SK-N-SH (cell line): ENCODE measurements around the gene MRPL36. TPM values are rescaled to one million over a fixed set of nuclear protein-coding genes. Genes with fewer than 3 reads are reported as not detected.

ENCODE experiments used
- CTCF ChIA-PET: fragments of 300-600, 350-600 bp; formaldehyde crosslinking; extraction: SDS; loops from one replicate; lab custom pipeline; 2021; lab: Yijun Ruan, JAX
- POLR2A ChIA-PET: fragments of 350-600 bp; sonication (Branson Sonifier 250); formaldehyde crosslinking; extraction: SDS; loops from one replicate; lab custom pipeline; 2020; ENCODE audit warnings: antibody characterized with exemption, inconsistent platforms; lab: Yijun Ruan, JAX
- DNase-seq: peaks from one replicate; pipeline ENCODE4 v3.0.0; 2012
- H2AFZ ChIP-seq: fragments of 200-600 bp; sonication (generic); 2 replicates; pipeline ENCODE4 v1.8.1; 2016; ENCODE audit warnings: antibody characterized with exemption, mild to moderate bottlenecking, low read depth
- H3F3A ChIP-seq: fragments of 200-600 bp; sonication (generic); replicated peaks from 2 replicates; pipeline ENCODE3; 2016; ENCODE audit warnings: antibody characterized with exemption, mild to moderate bottlenecking; ENCODE audit not compliant: insufficient read depth
- H3K27ac ChIP-seq, 2 experiments: fragments of 200-500 bp in 1 of 2; fragments of 200-600 bp in 1 of 2; sonication (Bioruptor generic) in 1 of 2; sonication (generic), shearing (Covaris generic) in 1 of 2; 2 replicates each; pipeline versions ENCODE4 v1.5.1 to v1.6.1; 2014 to 2016; ENCODE audit warnings: low read depth in 2 of 2, inconsistent platforms in 1 of 2, low read length in 1 of 2, mild to moderate bottlenecking in 1 of 2, mixed read lengths in 1 of 2
- H3K27me3 ChIP-seq: fragments of 200-600 bp; sonication (generic), shearing (Covaris generic); 2 replicates; pipeline ENCODE4 v1.6.1; 2016; ENCODE audit warnings: mixed run types; ENCODE audit not compliant: insufficient read depth
- H3K36me3 ChIP-seq, 2 experiments: fragments of 200-500 bp in 1 of 2; fragments of 200-600 bp in 1 of 2; sonication (Bioruptor generic) in 1 of 2; sonication (generic) in 1 of 2; replicated peaks in 1 of 2; 2 replicates each; pipeline versions ENCODE3 to v1.5.1; 2014 to 2016; ENCODE audit warnings: low read length in 1 of 2, mild to moderate bottlenecking in 1 of 2; ENCODE audit not compliant: insufficient read depth in 2 of 2, control insufficient read depth in 1 of 2
- H3K4me1 ChIP-seq, 2 experiments: fragments of 200-500 bp in 1 of 2; fragments of 200-600 bp in 1 of 2; sonication (Bioruptor generic) in 1 of 2; sonication (generic), shearing (Covaris generic) in 1 of 2; 2 replicates each; pipeline versions ENCODE4 v1.5.1 to v1.6.1; 2014 to 2016; ENCODE audit warnings: low read depth in 1 of 2, low read length in 1 of 2, mixed run types in 1 of 2; ENCODE audit not compliant: insufficient read depth in 2 of 2, control insufficient read depth in 1 of 2
- H3K4me2 ChIP-seq: fragments of 200-600 bp; sonication (generic), shearing (Covaris generic); 2 replicates; pipeline ENCODE4 v1.6.1; 2017; ENCODE audit warnings: mixed run types
- H3K4me3 ChIP-seq, 2 experiments: fragments of 200-500 bp in 1 of 2; fragments of 200-600 bp in 1 of 2; sonication (Bioruptor generic) in 1 of 2; sonication (generic), shearing (Covaris generic) in 1 of 2; 2 replicates each; pipeline versions ENCODE4 v1.5.1 to v1.8.1; 2014 to 2016; ENCODE audit warnings: low read depth in 2 of 2, inconsistent platforms in 1 of 2, low read length in 1 of 2, mild to moderate bottlenecking in 1 of 2, mixed read lengths in 1 of 2, moderate library complexity in 1 of 2
- H3K79me2 ChIP-seq: fragments of 200-600 bp; sonication (generic); 2 replicates; pipeline ENCODE4 v1.8.1; 2017; ENCODE audit warnings: mild to moderate bottlenecking; ENCODE audit not compliant: insufficient read depth
- H3K9ac ChIP-seq: fragments of 200-600 bp; sonication (generic); 2 replicates; pipeline ENCODE4 v1.6.1; 2017; ENCODE audit warnings: mixed run types
- H3K9me2 ChIP-seq: fragments of 200-600 bp; sonication (generic); 2 replicates; pipeline ENCODE4 v1.6.1; 2017; ENCODE audit warnings: mixed run types
- H3K9me3 ChIP-seq: fragments of 200-600 bp; sonication (generic); 2 replicates; pipeline ENCODE4 v1.6.1; 2017; ENCODE audit warnings: mixed run types, mild to moderate bottlenecking, moderate library complexity
- H4K20me1 ChIP-seq: fragments of 200-600 bp; sonication (generic); 2 replicates; pipeline ENCODE4 v1.6.1; 2017; ENCODE audit warnings: mild to moderate bottlenecking, mixed run types; ENCODE audit not compliant: insufficient read depth
- CHD2 ChIP-seq: fragments of 150-350 bp; IDR thresholded peaks from 2 replicates; pipeline ENCODE4 v1.6.1; 2018; ENCODE audit warnings: low read length; ENCODE audit not compliant: partially characterized antibody
- CTCF ChIP-seq: fragments of 200-600 bp; sonication (generic); IDR thresholded peaks from 2 replicates; pipeline ENCODE4 v1.6.1; 2017; ENCODE audit warnings: antibody characterized with exemption, mild to moderate bottlenecking, moderate library complexity
- ELF1 ChIP-seq: IDR thresholded peaks from 2 replicates; pipeline ENCODE4 v1.4.0; 2012
- EP300 ChIP-seq, 2 experiments: IDR thresholded peaks; 2 replicates each; pipeline versions ENCODE4 v1.4.0 to v1.6.1; 2012; ENCODE audit warnings: borderline replicate concordance in 1 of 2, low read depth in 1 of 2, low read length in 1 of 2
- FOSL2 ChIP-seq: IDR thresholded peaks from 2 replicates; pipeline ENCODE4 v1.4.0; 2012; ENCODE audit warnings: low read depth, mild to moderate bottlenecking, moderate library complexity, borderline replicate concordance
- GABPA ChIP-seq: IDR thresholded peaks from 2 replicates; pipeline ENCODE4 v1.4.0; 2012; ENCODE audit warnings: low read depth, mild to moderate bottlenecking
- GATA2 ChIP-seq: sonication (generic); formaldehyde crosslinking; IDR thresholded peaks from 2 replicates; pipeline ENCODE4 v1.5.0; 2020; ENCODE audit warnings: mild to moderate bottlenecking, missing genetic modification reagents
- IRF3 ChIP-seq: fragments of 150-350 bp; IDR thresholded peaks from 2 replicates; pipeline ENCODE4 v1.6.1; 2016; ENCODE audit warnings: mild to moderate bottlenecking, low read depth, low read length
- MXI1 ChIP-seq: IDR thresholded peaks from 2 replicates; pipeline ENCODE4 v1.6.1; 2012; ENCODE audit warnings: mild to moderate bottlenecking, low read depth, low read length, improper control_type of control experiment
- PBX3 ChIP-seq: IDR thresholded peaks from 2 replicates; pipeline ENCODE4; 2012
- POLR2AphosphoS5 ChIP-seq: IDR thresholded peaks from 2 replicates; pipeline ENCODE4 v1.6.1; 2012; ENCODE audit warnings: low read depth, low read length
- RAD21 ChIP-seq: IDR thresholded peaks from 2 replicates; pipeline ENCODE4 v1.6.1; 2012; ENCODE audit warnings: mild to moderate bottlenecking, low read length
- RCOR1 ChIP-seq: fragments of 150-350 bp; IDR thresholded peaks from 2 replicates; pipeline ENCODE4 v1.6.1; 2017; ENCODE audit warnings: antibody characterized with exemption, low read length
- REST ChIP-seq: IDR thresholded peaks from 2 replicates; pipeline ENCODE4 v1.6.1; 2012; ENCODE audit warnings: mild to moderate bottlenecking, low read depth, low read length, moderate library complexity
- RFX5 ChIP-seq: IDR thresholded peaks from 2 replicates; pipeline ENCODE4 v1.6.1; 2012; ENCODE audit warnings: mild to moderate bottlenecking, improper control_type of control experiment, low read length
- SMC3 ChIP-seq: IDR thresholded peaks from 2 replicates; pipeline ENCODE4 v1.6.1; 2012; ENCODE audit warnings: low read depth, low read length, improper control_type of control experiment
- TAF1 ChIP-seq: IDR thresholded peaks from 2 replicates; pipeline ENCODE4 v1.6.1; 2012; ENCODE audit warnings: low read depth, mild to moderate bottlenecking, low read length, moderate library complexity, borderline replicate concordance
- TEAD4 ChIP-seq: IDR thresholded peaks from 2 replicates; pipeline ENCODE4 v1.4.0; 2012; ENCODE audit warnings: mild to moderate bottlenecking, borderline replicate concordance; ENCODE audit not compliant: insufficient read depth
- USF2 ChIP-seq: fragments of 150-350 bp; IDR thresholded peaks from 2 replicates; pipeline ENCODE4 v1.6.1; 2017; ENCODE audit warnings: antibody characterized with exemption, low read length, low read depth, borderline replicate concordance
- ZBTB33 ChIP-seq: IDR thresholded peaks from 2 replicates; pipeline ENCODE4 v1.4.0; 2012; ENCODE audit warnings: low read depth, borderline replicate concordance
- WGBS: methylation state at CpG from one replicate; pipeline ENCODE4 v1.1.6; 2017; ENCODE audit warnings: low lambda C conversion rate; 5-methylcytosine and 5-hydroxymethylcytosine counted together
- polyA plus RNA-seq, 3 experiments: library from polyadenylated mRNA; depleted of rRNA; stranded (reverse); fragments of >200 nt; gene quantifications; 2 replicates each; pipeline ENCODE4 v1.2.3, GENCODE V29; 2012

MRPL36 gene
- polyA plus RNA-seq (2012; rRNA removed): 75.5 and 78.4 TPM in 2 replicates
- 69.3 and 72.9 TPM in 2 replicates for polyA plus RNA-seq (2012; cell fraction: cytosol; rRNA removed)
- 34.4 and 36.3 TPM in 2 replicates for polyA plus RNA-seq (2012; cell fraction: nucleus; rRNA removed)

- Histone ChIP-seq H3K79me2 (peaks cover 49% of the 10 kb centered on the region), H3K27ac (peak within 1 kb of the TSS; percentile 45 to 81; a peak in 3 of 4 replicates), H3K9me2 (no peaks in the 10 kb centered on the region), H3K4me2 (peak within 1 kb of the TSS; percentile 93), H3K9ac (peak within 1 kb of the TSS; percentile 73), H4K20me1 (no peaks in the 10 kb centered on the region), H3K9me3 (no peaks in the 10 kb centered on the region), H3K36me3 (peaks cover 37 to 43% of the 10 kb centered on the region in 2 experiments), H3K27me3 (no peaks in the 10 kb centered on the region), H2AFZ (peak within 1 kb of the TSS; percentile 97), H3K4me1 (peaks cover 0 to 27% of the 10 kb centered on the region in 2 experiments; a peak in 1 of 4 replicates), H3K4me3 (peak within 1 kb of the TSS; percentile 93 to 99), H3F3A (no peaks in the 10 kb centered on the region)
- ChIA-PET CTCF (interaction anchor here (1.4 kb wide), 1 partner anchor 27 kb away, joined by 4 read pairs; no protein-coding TSS in a partner anchor), POLR2A (no interaction called here)
- DNase-seq: peak; percentile 99
- 33% methylated on average over 41 of the region's 68 CpGs for WGBS
- TF ChIP-seq FOSL2: no peak
- no peak for TF ChIP-seq GABPA
- TF ChIP-seq IRF3: no peak
- no peak for TF ChIP-seq ZBTB33
- peak; percentile 53 for TF ChIP-seq CHD2
- no peak for TF ChIP-seq ELF1
- TF ChIP-seq PBX3: no peak
- peak; percentile 69 for TF ChIP-seq USF2
- TF ChIP-seq RAD21: no peak
- TF ChIP-seq EP300 (IDR thresholded peaks at IDR 0.05; ENCODE audit: borderline replicate concordance in 1 of 2, low read depth in 1 of 2, low read length in 1 of 2): no peak
- TF ChIP-seq RCOR1: no peak
- no peak for TF ChIP-seq GATA2
- TF ChIP-seq TAF1: no peak
- TF ChIP-seq POLR2AphosphoS5: no peak
- no peak for TF ChIP-seq SMC3
- no peak for TF ChIP-seq CTCF
- TF ChIP-seq TEAD4: no peak
- TF ChIP-seq MXI1: peak; percentile 72
- TF ChIP-seq RFX5: no peak
- TF ChIP-seq REST: no peak
Measured at GRCh38 chr5:1799602-1800471, at the start of gene MRPL36. MRPL36 (minus strand) TSS chr5:1799837; CDS start chr5:1798935, 902 bp downstream.
